Renal pelvis (tissue), 12 donors: ENCODE data around the gene TYROBP. TPM values are rescaled to one million over a fixed set of nuclear protein-coding genes. Genes with fewer than 3 reads are reported as not detected.
"Not testable (repeated sequence)": the region's sequence is repeated elsewhere in the genome, so short reads cannot be mapped to it uniquely, and the experiment has no call there.

Source experiments
- DNase-seq: peaks from one replicate; pipeline ENCODE4 v3.0.0-alpha.2; 2013
- long read RNA-seq, 16 experiments: transcript quantifications; one replicate each; lab custom pipeline, GENCODE V29; 2026
- polyA plus RNA-seq, 3 donors: library from polyadenylated mRNA; unstranded; fragments of 120-200 nt; gene quantifications; one replicate each; pipeline ENCODE4 v1.2.1, GENCODE V29; 2013; ENCODE audit not compliant: insufficient read length in 3 of 3

The TYROBP gene
- polyA plus RNA-seq = 10 to 100 TPM in 1 of 3 donors, 1 to 10 TPM in 2; 9.5 to 14.6 (median 9.7) TPM
- long read RNA-seq, donor 1, transcript TYROBP-201 (5 exons, 568 nt) = major isoform, 9 of 11 reads
- long read RNA-seq, donor 1, partial matches to known transcripts = 0 of 11 reads
- long read RNA-seq, donor 1, other reads (novel, unspliced or antisense) = 0 of 11 reads
- long read RNA-seq, donor 2, transcript TYROBP-201 (5 exons, 568 nt) = major isoform, 6 of 9 reads
- long read RNA-seq, donor 2, partial matches to known transcripts = 0 of 9 reads
- long read RNA-seq, donor 2, other reads (novel, unspliced or antisense) = 0 of 9 reads
- long read RNA-seq, donor 3, partial matches to known transcripts = 0 of 3 reads
- long read RNA-seq, donor 3, other reads (novel, unspliced or antisense) = 0 of 3 reads
- long read RNA-seq, donor 4, transcript TYROBP-201 (5 exons, 568 nt) = major isoform, 11 of 17 reads
- long read RNA-seq, donor 4, transcript TYROBP-209 (5 exons, 415 nt) = minor isoform, 5 of 17 reads
- long read RNA-seq, donor 4, partial matches to known transcripts = 0 of 17 reads
- long read RNA-seq, donor 4, other reads (novel, unspliced or antisense) = 0 of 17 reads
- long read RNA-seq, donor 5, partial matches to known transcripts = 0 of 6 reads
- long read RNA-seq, donor 5, other reads (novel, unspliced or antisense) = 0 of 6 reads
- long read RNA-seq, donor 6, partial matches to known transcripts = 0 of 3 reads
- long read RNA-seq, donor 6, other reads (novel, unspliced or antisense) = 0 of 3 reads
- long read RNA-seq, donor 7, transcript TYROBP-201 (5 exons, 568 nt) = major isoform, 8 of 17 reads
- long read RNA-seq, donor 7, partial matches to known transcripts = 0 of 17 reads
- long read RNA-seq, donor 7, other reads (novel, unspliced or antisense) = 0 of 17 reads
- long read RNA-seq, donor 8, transcript TYROBP-201 (5 exons, 568 nt) = major isoform, 11 of 19 reads
- long read RNA-seq, donor 8, partial matches to known transcripts = 0 of 19 reads
- long read RNA-seq, donor 8, other reads (novel, unspliced or antisense) = 0 of 19 reads
- long read RNA-seq, donor 9, partial matches to known transcripts = 0 of 5 reads
- long read RNA-seq, donor 9, other reads (novel, unspliced or antisense) = 0 of 5 reads
- long read RNA-seq, donor 10, partial matches to known transcripts = 0 of 10 reads
- long read RNA-seq, donor 10, other reads (novel, unspliced or antisense) = 0 of 10 reads
- long read RNA-seq, donor 11, transcript TYROBP-201 (5 exons, 568 nt) = major isoform, 5 of 5 reads
- long read RNA-seq, donor 11, partial matches to known transcripts = 0 of 5 reads
- long read RNA-seq, donor 11, other reads (novel, unspliced or antisense) = 0 of 5 reads
- long read RNA-seq, donor 12, transcript TYROBP-201 (5 exons, 568 nt) = major isoform, 8 of 12 reads
- long read RNA-seq, donor 12, partial matches to known transcripts = 0 of 12 reads
- long read RNA-seq, donor 12, other reads (novel, unspliced or antisense) = 0 of 12 reads
- long read RNA-seq, donor 13, partial matches to known transcripts = 0 of 5 reads
- long read RNA-seq, donor 13, other reads (novel, unspliced or antisense) = 0 of 5 reads
- long read RNA-seq, donor 14 = 0 reads
- long read RNA-seq, donor 15, transcript TYROBP-201 (5 exons, 568 nt) = major isoform, 14 of 21 reads
- long read RNA-seq, donor 15, partial matches to known transcripts = 0 of 21 reads
- long read RNA-seq, donor 15, other reads (novel, unspliced or antisense) = 0 of 21 reads
- long read RNA-seq, donor 16, transcript TYROBP-201 (5 exons, 568 nt) = major isoform, 10 of 14 reads
- long read RNA-seq, donor 16, partial matches to known transcripts = 0 of 14 reads
- long read RNA-seq, donor 16, other reads (novel, unspliced or antisense) = 0 of 14 reads

- no peak for DNase-seq
These were observed at the start of gene TYROBP for GRCh38 chr19:35908010-35908441. Gene TYROBP, minus strand, starts transcription at chr19:35908295. Its CDS starts 67 bp downstream, at chr19:35908228.

GRCh38 chr19:35957411-35957810, 49.3 kb upstream of the TYROBP start:
- not testable (repeated sequence) for DNase-seq

- DNase-seq = no peak
These were observed 48.0 kb upstream of the TYROBP start for GRCh38 chr19:35955881-35956634.

GRCh38 chr19:35949131-35949530, 41.0 kb upstream of the TYROBP start:
- DNase-seq = no peak

- no peak for DNase-seq
These were observed 38.1 kb upstream of the TYROBP start for GRCh38 chr19:35946203-35946602.

- DNase-seq = no peak
These were observed 37.2 kb upstream of the TYROBP start for GRCh38 chr19:35945121-35945790.

GRCh38 chr19:35944556-35944955, 36.5 kb upstream of the TYROBP start:
- DNase-seq = no peak

GRCh38 chr19:35943321-35944301, 35.5 kb upstream of the TYROBP start:
- no peak for DNase-seq

- no peak for DNase-seq
These were observed 34.1 kb upstream of the TYROBP start for GRCh38 chr19:35942235-35942634.

- DNase-seq = no peak
These were observed 32.7 kb upstream of the TYROBP start for GRCh38 chr19:35940839-35941238.

GRCh38 chr19:35940078-35940775, 32.1 kb upstream of the TYROBP start:
- DNase-seq = no peak

GRCh38 chr19:35939307-35940077, 31.4 kb upstream of the TYROBP start:
- no peak for DNase-seq

GRCh38 chr19:35938282-35939224, 30.5 kb upstream of the TYROBP start:
- DNase-seq = no peak

GRCh38 chr19:35937345-35938281, 29.5 kb upstream of the TYROBP start:
- no peak for DNase-seq
